ENCODE results near the gene AACS. TPM values are rescaled to one million over a fixed set of nuclear protein-coding genes. Genes with fewer than 3 reads are reported as not detected.
"Not testable (repeated sequence)": the region's sequence is repeated elsewhere in the genome, so short reads cannot be mapped to it uniquely, and the experiment has no call there.

The AACS gene
- total RNA-seq, 1 donor from 2014 or later = 31.3 TPM

DNA sequence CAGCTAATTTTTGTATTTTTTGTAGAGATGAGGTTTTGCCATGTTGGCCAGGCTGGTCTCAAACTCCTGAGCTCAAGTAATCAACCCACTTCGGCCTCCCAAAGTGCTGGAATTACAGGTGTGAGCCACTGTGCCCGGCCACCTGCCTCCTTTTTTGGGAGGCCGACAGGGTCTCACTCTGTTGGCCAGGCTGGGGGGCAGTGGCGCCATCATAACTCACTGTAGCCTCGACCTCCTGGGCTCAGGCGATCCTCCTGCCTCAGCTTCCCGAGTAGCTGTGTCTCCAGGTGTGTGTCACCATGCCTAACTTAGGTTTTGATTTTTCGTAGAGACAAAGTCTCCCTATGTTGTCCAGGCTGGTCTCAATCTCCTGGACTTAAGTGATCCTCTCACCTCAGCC is 70.7 kb downstream of the AACS start:
- intact Hi-C loops (cut with DNase I) = no loop called here
- ATAC-seq (no peak), DNase-seq (no peak)
- Histone ChIP-seq H3K27me3 (no peaks in the 10 kb centered on the region), H3K36me3 (no peaks in the 10 kb centered on the region), H3K27ac (no peak overlapping the region), H3K4me3 (no peak overlapping the region), H3K4me1 (no peaks in the 10 kb centered on the region), H3K9me3 (no peaks in the 10 kb centered on the region)
- TF ChIP-seq, protein P1, sequence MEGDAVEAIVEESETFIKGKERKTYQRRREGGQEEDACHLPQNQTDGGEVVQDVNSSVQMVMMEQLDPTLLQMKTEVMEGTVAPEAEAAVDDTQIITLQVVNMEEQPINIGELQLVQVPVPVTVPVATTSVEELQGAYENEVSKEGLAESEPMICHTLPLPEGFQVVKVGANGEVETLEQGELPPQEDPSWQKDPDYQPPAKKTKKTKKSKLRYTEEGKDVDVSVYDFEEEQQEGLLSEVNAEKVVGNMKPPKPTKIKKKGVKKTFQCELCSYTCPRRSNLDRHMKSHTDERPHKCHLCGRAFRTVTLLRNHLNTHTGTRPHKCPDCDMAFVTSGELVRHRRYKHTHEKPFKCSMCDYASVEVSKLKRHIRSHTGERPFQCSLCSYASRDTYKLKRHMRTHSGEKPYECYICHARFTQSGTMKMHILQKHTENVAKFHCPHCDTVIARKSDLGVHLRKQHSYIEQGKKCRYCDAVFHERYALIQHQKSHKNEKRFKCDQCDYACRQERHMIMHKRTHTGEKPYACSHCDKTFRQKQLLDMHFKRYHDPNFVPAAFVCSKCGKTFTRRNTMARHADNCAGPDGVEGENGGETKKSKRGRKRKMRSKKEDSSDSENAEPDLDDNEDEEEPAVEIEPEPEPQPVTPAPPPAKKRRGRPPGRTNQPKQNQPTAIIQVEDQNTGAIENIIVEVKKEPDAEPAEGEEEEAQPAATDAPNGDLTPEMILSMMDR (IDR thresholded peaks at IDR 0.05) = no peak

DNA sequence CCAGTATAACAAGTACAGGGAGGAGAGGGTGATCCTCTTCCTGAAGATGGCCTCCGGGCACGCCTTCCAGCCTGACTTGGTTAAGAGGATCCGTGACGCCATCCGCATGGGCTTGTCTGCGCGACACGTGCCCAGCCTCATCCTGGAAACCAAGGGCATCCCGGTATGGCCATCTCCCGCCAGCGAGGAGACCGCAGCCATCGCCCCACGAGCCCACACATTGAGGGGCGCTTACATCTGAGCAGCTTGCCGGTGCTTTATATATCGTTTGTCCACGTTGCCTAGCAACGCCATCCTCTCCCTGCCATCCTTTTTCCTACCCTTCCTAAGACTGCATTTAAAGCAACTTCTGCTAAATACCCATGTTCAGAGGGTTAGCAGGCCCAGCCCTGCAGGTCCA is 71.5 kb downstream of the AACS start:
- TF ChIP-seq, protein P1 (IDR thresholded peaks at IDR 0.05) = no peak
- Histone ChIP-seq H3K9me3 (no peaks in the 10 kb centered on the region), H3K36me3 (no peaks in the 10 kb centered on the region), H3K4me3 (no peak overlapping the region), H3K27ac (no peak overlapping the region), H3K4me1 (no peaks in the 10 kb centered on the region), H3K27me3 (no peaks in the 10 kb centered on the region)
- intact Hi-C loops (cut with DNase I) = no loop called here
- ATAC-seq (no peak), DNase-seq (no peak)

DNA sequence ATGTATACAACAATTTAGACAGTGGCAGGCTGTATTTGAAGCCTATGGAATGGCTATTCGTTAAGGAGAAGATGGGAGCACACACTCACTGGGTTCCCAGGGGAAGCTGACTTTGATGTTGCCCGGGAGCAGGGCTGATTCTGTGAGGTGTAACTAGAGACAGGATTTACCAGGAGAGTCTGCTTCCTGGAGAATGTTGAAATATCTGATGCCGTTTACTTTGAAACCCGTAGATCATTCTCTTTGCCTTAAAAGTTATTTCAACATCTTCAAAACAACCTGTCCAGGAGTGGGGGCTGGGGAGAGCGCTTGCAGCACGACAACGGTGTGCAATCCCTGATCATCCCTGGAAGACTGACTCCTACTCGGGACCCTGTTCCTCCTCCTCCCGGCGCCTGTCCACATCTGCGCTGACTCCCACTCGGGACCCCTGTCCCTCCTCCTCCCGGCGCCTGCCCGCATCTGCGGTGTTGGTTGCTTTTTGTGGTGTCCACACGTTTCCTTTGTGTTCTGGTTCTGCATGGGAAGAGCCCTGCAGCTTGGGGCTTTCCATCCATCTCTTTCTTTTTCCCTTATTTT is 72.6 kb downstream of the AACS start:
- no peaks in the 10 kb centered on the region for H3K27me3 ChIP-seq
- H3K36me3 ChIP-seq = no peaks in the 10 kb centered on the region
- H3K4me3 ChIP-seq = no peak overlapping the region
- DNase-seq (no peak), ATAC-seq (no peak)
- no peaks in the 10 kb centered on the region for H3K9me3 ChIP-seq
- H3K4me1 ChIP-seq = no peaks in the 10 kb centered on the region
- H3K27ac ChIP-seq = no peak overlapping the region
- TF ChIP-seq, protein P1 (IDR thresholded peaks at IDR 0.05) = no peak
- intact Hi-C loops (cut with DNase I) = no loop called here

DNA sequence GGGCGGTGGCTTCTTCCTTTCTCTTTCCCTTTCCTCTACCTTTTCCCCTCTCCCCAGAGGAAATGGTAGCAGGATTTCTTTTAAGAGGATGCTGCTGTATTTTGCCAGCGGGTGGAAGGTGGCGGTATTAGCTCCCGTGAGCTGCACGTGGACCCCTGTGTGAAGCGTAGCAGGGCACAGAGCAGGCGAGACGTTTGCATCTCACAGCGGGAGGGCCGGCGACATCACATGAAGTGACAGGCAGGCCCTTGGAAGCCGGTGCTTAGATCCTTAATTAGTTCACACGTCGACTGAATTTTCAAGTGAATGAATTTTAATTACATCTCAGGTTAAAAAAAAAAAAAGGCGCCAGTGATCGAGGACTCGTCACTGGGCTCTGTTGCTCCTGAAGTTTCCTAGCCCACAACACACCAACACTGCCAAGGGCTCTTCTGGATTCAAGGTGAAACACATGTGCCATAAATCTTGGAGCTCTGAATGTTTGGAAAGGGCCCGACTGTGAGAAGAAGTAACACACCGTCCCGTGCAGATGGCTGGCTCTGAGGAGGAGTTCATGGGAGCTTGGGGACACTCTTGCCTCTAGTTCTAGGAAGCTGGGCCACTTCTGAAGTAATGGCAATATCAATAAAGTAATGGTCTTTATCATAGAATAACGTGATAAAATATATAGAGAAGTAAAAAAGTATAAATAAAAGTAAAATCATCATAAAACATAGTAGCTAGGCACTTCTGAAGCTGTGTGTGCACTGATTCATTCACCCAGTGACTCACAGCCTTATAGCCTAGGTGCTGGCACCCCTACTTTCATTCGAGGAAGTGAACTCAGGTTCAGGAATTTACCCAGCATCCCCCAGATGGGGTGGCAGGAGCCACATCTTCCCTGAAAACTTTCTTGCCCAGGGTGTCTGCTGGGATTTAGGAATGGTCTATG is 75.3 kb downstream of the AACS start:
- TF ChIP-seq, protein P1 (IDR thresholded peaks at IDR 0.05) = no peak
- no peaks in the 10 kb centered on the region for H3K4me1 ChIP-seq
- no peak for DNase-seq
- no peaks in the 10 kb centered on the region for H3K36me3 ChIP-seq
- intact Hi-C loops (cut with DNase I) = no loop called here
- no peaks in the 10 kb centered on the region for H3K27me3 ChIP-seq
- ATAC-seq = no peak
- H3K27ac ChIP-seq = no peak overlapping the region
- no peak overlapping the region for H3K4me3 ChIP-seq
- no peaks in the 10 kb centered on the region for H3K9me3 ChIP-seq

DNA sequence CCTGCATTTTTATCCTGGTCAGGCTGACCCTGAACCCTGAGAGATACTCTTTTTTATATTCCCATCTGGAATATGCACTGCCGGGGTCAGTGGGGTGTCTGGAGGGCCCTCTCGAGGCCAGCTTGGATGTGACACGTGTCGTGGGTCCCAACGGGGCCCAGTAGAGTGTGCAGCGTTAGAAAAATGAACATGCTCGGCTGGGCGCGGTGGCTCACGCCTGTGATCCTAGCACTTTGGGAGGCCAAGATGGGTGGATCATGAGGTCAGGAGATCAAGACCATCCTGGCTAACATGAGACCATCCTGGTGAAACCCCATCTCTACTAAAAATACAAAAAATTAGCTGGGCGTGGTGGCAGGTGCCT is 76.0 kb downstream of the AACS start:
- H3K27me3 ChIP-seq; H3K36me3 ChIP-seq; H3K4me1 ChIP-seq; intact Hi-C loops (cut with DNase I); DNase-seq; H3K27ac ChIP-seq; ATAC-seq; H3K9me3 ChIP-seq; H3K4me3 ChIP-seq: not testable (repeated sequence)

DNA sequence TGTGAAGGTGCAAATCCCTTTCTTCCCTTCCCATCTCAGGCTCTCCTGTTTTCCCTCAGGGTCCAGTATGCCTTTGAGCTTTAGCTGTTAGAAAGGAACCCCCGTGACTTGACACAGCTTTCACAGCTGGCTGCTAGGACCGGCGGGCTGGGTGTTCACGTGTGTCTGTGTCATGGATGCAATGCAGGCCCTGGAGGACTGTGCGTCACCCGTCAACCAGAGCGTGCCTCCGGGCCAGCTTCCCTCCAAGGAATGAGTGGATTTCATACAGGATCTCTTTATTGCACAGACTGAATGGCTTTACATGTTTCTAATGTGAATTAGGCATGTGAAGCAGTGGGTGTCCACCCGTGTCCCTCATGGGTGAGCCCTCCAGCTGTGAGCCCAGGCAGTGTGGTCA is 77.4 kb downstream of the AACS start:
- no peak overlapping the region for H3K4me3 ChIP-seq
- intact Hi-C loops (cut with DNase I) = no loop called here
- H3K4me1 ChIP-seq = no peaks in the 10 kb centered on the region
- TF ChIP-seq, protein P1 (IDR thresholded peaks at IDR 0.05) = no peak
- no peaks in the 10 kb centered on the region for H3K27me3 ChIP-seq
- H3K9me3 ChIP-seq = no peaks in the 10 kb centered on the region
- ATAC-seq (no peak), DNase-seq (no peak)
- H3K27ac ChIP-seq = no peak overlapping the region
- H3K36me3 ChIP-seq = no peaks in the 10 kb centered on the region
